Measurements from ENCODE around the gene AUH. TPM values are rescaled to one million over a fixed set of nuclear protein-coding genes. Genes with fewer than 3 reads are reported as not detected.

Gene AUH
- total and polyA plus RNA-seq, 4 experiments from 2014 or later: 9.9 to 25.2 (median 20.7) TPM

GRCh38 chr9:91221332-91221731, 140.4 kb downstream of the AUH start:
- POLR2A ChIA-PET (ENCODE audit: partially characterized antibody): no interaction called here
- no peaks in the 10 kb centered on the region for H3K36me3 ChIP-seq (ENCODE audit: insufficient read depth, low read length)
- H3K27ac Mint-ChIP-seq: peak overlapping the region in 1 of 7 donors; percentile 48
- H3K9me3 ChIP-seq (ENCODE audit: control insufficient read depth in 1 of 2, low read length in 2 of 2): no peaks in the 10 kb centered on the region
- H3K27me3 ChIP-seq (ENCODE audit: insufficient read depth, low read length): no peaks in the 10 kb centered on the region
- H3K9me3 Mint-ChIP-seq: no peaks in the 10 kb centered on the region
- H3K4me3 Mint-ChIP-seq: no peak overlapping the region
- H3K27ac ChIP-seq (ENCODE audit: low read depth, low read length): no peak overlapping the region
- H3K36me3 Mint-ChIP-seq: peaks cover 16 to 21% of the 10 kb centered on the region in 2 donors
- no peak overlapping the region for H3K4me3 ChIP-seq (ENCODE audit: low read length in 2 of 2)
- intact Hi-C loops (cut with micrococcal nuclease): no loop called here
- CTCF ChIA-PET (ENCODE audit: partially characterized antibody): no interaction called here
- no peaks in the 10 kb centered on the region for H3K4me1 Mint-ChIP-seq
- H3K4me1 ChIP-seq (ENCODE audit: insufficient read depth, low read length): no peaks in the 10 kb centered on the region
- DNase-seq: no peak
- H3K27me3 Mint-ChIP-seq: no peaks in the 10 kb centered on the region

DNA sequence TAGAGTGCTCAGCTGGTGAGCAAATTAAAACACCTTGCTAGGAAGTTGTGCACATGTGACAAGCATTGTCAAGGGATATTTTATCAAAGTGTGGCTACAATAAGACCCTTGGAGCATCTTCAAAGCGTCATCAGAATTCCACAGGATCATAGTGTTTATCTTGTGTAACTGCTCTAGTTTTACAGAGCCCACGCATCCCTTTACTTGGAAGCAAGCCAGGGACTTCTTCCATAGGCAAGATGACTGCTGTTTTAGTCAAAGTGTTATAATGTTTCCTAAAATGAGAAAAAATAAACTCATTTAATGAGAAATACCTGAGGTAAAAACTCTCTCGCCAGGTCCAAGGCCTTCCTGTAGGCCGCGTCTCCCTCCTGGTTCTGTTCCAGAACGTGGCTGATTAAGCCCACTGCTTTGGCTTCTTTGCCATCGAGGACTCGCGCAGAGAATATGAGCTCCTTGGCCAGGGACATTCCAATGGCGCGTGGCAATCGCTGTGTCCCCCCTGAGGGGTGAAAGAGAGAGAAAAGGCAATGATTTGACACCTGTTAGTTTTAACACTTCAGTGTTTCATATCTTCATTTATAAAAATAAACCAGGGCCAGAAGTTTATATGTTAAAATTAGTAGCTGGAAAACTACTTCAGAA, 141.1 kb downstream of the AUH start:
- Mint-ChIP-seq H3K9me3 (no peaks in the 10 kb centered on the region), H3K4me1 (no peaks in the 10 kb centered on the region), H3K27me3 (no peaks in the 10 kb centered on the region), H3K4me3 (no peak overlapping the region), H3K36me3 (peaks cover 16 to 21% of the 10 kb centered on the region in 2 donors), H3K27ac (no peak overlapping the region)
- Histone ChIP-seq H3K36me3 (ENCODE audit: insufficient read depth, low read length) (no peaks in the 10 kb centered on the region), H3K4me1 (ENCODE audit: insufficient read depth, low read length) (no peaks in the 10 kb centered on the region), H3K9me3 (ENCODE audit: control insufficient read depth in 1 of 2, low read length in 2 of 2) (no peaks in the 10 kb centered on the region), H3K4me3 (ENCODE audit: low read length in 2 of 2) (no peak overlapping the region), H3K27me3 (ENCODE audit: insufficient read depth, low read length) (no peaks in the 10 kb centered on the region), H3K27ac (ENCODE audit: low read depth, low read length) (no peak overlapping the region)
- POLR2A ChIA-PET (ENCODE audit: partially characterized antibody): no interaction called here
- CTCF ChIA-PET (ENCODE audit: partially characterized antibody): no interaction called here
- intact Hi-C loops (cut with micrococcal nuclease): no loop called here
- no peak for DNase-seq

DNA sequence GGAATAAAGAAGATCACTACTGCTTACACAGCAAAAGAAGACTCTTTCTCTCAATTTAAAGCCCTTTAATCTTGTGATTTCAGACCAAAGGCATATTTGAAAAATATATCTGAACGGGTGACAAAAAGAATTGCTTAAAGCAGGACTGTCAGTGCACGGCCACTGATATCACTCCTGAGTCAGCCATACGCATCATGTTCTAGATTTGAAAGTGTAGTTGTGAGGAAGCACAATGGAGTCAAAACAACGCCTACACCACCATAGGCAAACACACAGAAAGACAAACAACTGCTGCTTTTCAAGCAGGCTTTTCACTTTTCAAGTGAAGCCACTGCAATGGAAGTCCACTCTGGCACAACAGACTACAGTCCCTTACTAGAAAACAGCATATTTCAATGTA, 141.7 kb downstream of the AUH start:
- Mint-ChIP-seq H3K27me3 (no peaks in the 10 kb centered on the region), H3K4me1 (no peaks in the 10 kb centered on the region), H3K9me3 (no peaks in the 10 kb centered on the region), H3K4me3 (no peak overlapping the region), H3K27ac (peak overlapping the region in 1 of 7 donors; percentile 12), H3K36me3 (peaks cover 16 to 21% of the 10 kb centered on the region in 2 donors)
- Histone ChIP-seq H3K36me3 (ENCODE audit: insufficient read depth, low read length) (no peaks in the 10 kb centered on the region), H3K9me3 (ENCODE audit: control insufficient read depth in 1 of 2, low read length in 2 of 2) (no peaks in the 10 kb centered on the region), H3K27ac (ENCODE audit: low read depth, low read length) (no peak overlapping the region), H3K4me3 (ENCODE audit: low read length in 2 of 2) (no peak overlapping the region), H3K4me1 (ENCODE audit: insufficient read depth, low read length) (no peaks in the 10 kb centered on the region), H3K27me3 (ENCODE audit: insufficient read depth, low read length) (no peaks in the 10 kb centered on the region)
- ChIA-PET CTCF (ENCODE audit: partially characterized antibody) (no interaction called here), POLR2A (ENCODE audit: partially characterized antibody) (no interaction called here)
- intact Hi-C loops (cut with micrococcal nuclease): no loop called here
- no peak for DNase-seq

GRCh38 chr9:91219557-91219956, 142.2 kb downstream of the AUH start:
- Mint-ChIP-seq H3K36me3 (peaks cover 16 to 21% of the 10 kb centered on the region in 2 donors), H3K27ac (peak overlapping the region in 1 of 7 donors; percentile 12), H3K9me3 (no peaks in the 10 kb centered on the region), H3K4me3 (no peak overlapping the region), H3K27me3 (no peaks in the 10 kb centered on the region), H3K4me1 (no peaks in the 10 kb centered on the region)
- intact Hi-C loops (cut with micrococcal nuclease): no loop called here
- ChIA-PET POLR2A (ENCODE audit: partially characterized antibody) (no interaction called here), CTCF (ENCODE audit: partially characterized antibody) (no interaction called here)
- H3K27ac ChIP-seq (ENCODE audit: low read depth, low read length): no peak overlapping the region
- H3K9me3 ChIP-seq (ENCODE audit: control insufficient read depth in 1 of 2, low read length in 2 of 2): no peaks in the 10 kb centered on the region
- H3K4me3 ChIP-seq (ENCODE audit: low read length in 2 of 2): no peak overlapping the region
- no peaks in the 10 kb centered on the region for H3K4me1 ChIP-seq (ENCODE audit: insufficient read depth, low read length)
- H3K27me3 ChIP-seq (ENCODE audit: insufficient read depth, low read length): no peaks in the 10 kb centered on the region
- DNase-seq: no peak
- H3K36me3 ChIP-seq (ENCODE audit: insufficient read depth, low read length): no peaks in the 10 kb centered on the region

- CTCF ChIA-PET (ENCODE audit: partially characterized antibody): no interaction called here
- intact Hi-C loops (cut with micrococcal nuclease): no loop called here
Measured at GRCh38 chr9:91217388-91217787, 144.3 kb downstream of the AUH start.

GRCh38 chr9:91214867-91215266, 146.9 kb downstream of the AUH start:
- Mint-ChIP-seq H3K27me3 (no peaks in the 10 kb centered on the region), H3K9me3 (peaks cover 0 to 1% (median 0%) of the 10 kb centered on the region in 8 donors), H3K4me1 (peaks cover 4 to 20% (median 13%) of the 10 kb centered on the region in 4 donors), H3K27ac (no peak overlapping the region), H3K36me3 (peaks cover 16 to 20% of the 10 kb centered on the region in 2 donors), H3K4me3 (no peak overlapping the region)
- no peak overlapping the region for H3K27ac ChIP-seq (ENCODE audit: low read depth, low read length)
- H3K4me3 ChIP-seq (ENCODE audit: low read length in 2 of 2): no peak overlapping the region
- ChIA-PET CTCF (ENCODE audit: partially characterized antibody) (no interaction called here), POLR2A (ENCODE audit: partially characterized antibody) (no interaction called here)
- peaks cover 14% of the 10 kb centered on the region for H3K4me1 ChIP-seq (ENCODE audit: insufficient read depth, low read length)
- H3K27me3 ChIP-seq (ENCODE audit: insufficient read depth, low read length): no peaks in the 10 kb centered on the region
- DNase-seq: no peak
- H3K36me3 ChIP-seq (ENCODE audit: insufficient read depth, low read length): no peaks in the 10 kb centered on the region
- H3K9me3 ChIP-seq (ENCODE audit: control insufficient read depth in 1 of 2, low read length in 2 of 2): no peaks in the 10 kb centered on the region
- intact Hi-C loops (cut with micrococcal nuclease): no loop called here

More at GRCh38 chr9:91217388-91217787, 144.3 kb downstream of the AUH start:
- no peak for DNase-seq
- Mint-ChIP-seq H3K36me3 (peaks cover 22 to 23% of the 10 kb centered on the region in 2 donors), H3K4me3 (no peak overlapping the region), H3K9me3 (no peaks in the 10 kb centered on the region), H3K4me1 (peaks cover 0 to 3% (median 3%) of the 10 kb centered on the region in 4 donors), H3K27ac (no peak overlapping the region), H3K27me3 (no peaks in the 10 kb centered on the region)
- POLR2A ChIA-PET (ENCODE audit: partially characterized antibody): no interaction called here
- Histone ChIP-seq H3K36me3 (ENCODE audit: insufficient read depth, low read length) (no peaks in the 10 kb centered on the region), H3K4me1 (ENCODE audit: insufficient read depth, low read length) (peaks cover 4% of the 10 kb centered on the region), H3K27me3 (ENCODE audit: insufficient read depth, low read length) (no peaks in the 10 kb centered on the region), H3K4me3 (ENCODE audit: low read length in 2 of 2) (no peak overlapping the region), H3K9me3 (ENCODE audit: control insufficient read depth in 1 of 2, low read length in 2 of 2) (no peaks in the 10 kb centered on the region), H3K27ac (ENCODE audit: low read depth, low read length) (no peak overlapping the region)

- intact Hi-C loops (cut with micrococcal nuclease): no loop called here
- DNase-seq: no peak
- Histone ChIP-seq H3K27me3 (ENCODE audit: insufficient read depth, low read length) (no peaks in the 10 kb centered on the region), H3K36me3 (ENCODE audit: insufficient read depth, low read length) (no peaks in the 10 kb centered on the region), H3K4me1 (ENCODE audit: insufficient read depth, low read length) (peaks cover 14% of the 10 kb centered on the region), H3K4me3 (ENCODE audit: low read length in 2 of 2) (no peak overlapping the region), H3K27ac (ENCODE audit: low read depth, low read length) (no peak overlapping the region), H3K9me3 (ENCODE audit: control insufficient read depth in 1 of 2, low read length in 2 of 2) (no peaks in the 10 kb centered on the region)
- Mint-ChIP-seq H3K27ac (no peak overlapping the region), H3K4me3 (no peak overlapping the region), H3K4me1 (peaks cover 4 to 21% (median 14%) of the 10 kb centered on the region in 4 donors), H3K9me3 (peaks cover 0 to 3% (median 0%) of the 10 kb centered on the region in 8 donors), H3K36me3 (peaks cover 11 to 16% of the 10 kb centered on the region in 2 donors), H3K27me3 (no peaks in the 10 kb centered on the region)
- ChIA-PET POLR2A (ENCODE audit: partially characterized antibody) (no interaction called here), CTCF (ENCODE audit: partially characterized antibody) (no interaction called here)
Measured at GRCh38 chr9:91214086-91214485, 147.6 kb downstream of the AUH start.

Data from CD4-positive, alpha-beta memory T cell (primary cell).